Measurements from ENCODE around the gene MKLN1. TPM values are rescaled to one million over a fixed set of nuclear protein-coding genes. Genes with fewer than 3 reads are reported as not detected.

The MKLN1 gene
- total RNA-seq: 96.1 TPM

DNA sequence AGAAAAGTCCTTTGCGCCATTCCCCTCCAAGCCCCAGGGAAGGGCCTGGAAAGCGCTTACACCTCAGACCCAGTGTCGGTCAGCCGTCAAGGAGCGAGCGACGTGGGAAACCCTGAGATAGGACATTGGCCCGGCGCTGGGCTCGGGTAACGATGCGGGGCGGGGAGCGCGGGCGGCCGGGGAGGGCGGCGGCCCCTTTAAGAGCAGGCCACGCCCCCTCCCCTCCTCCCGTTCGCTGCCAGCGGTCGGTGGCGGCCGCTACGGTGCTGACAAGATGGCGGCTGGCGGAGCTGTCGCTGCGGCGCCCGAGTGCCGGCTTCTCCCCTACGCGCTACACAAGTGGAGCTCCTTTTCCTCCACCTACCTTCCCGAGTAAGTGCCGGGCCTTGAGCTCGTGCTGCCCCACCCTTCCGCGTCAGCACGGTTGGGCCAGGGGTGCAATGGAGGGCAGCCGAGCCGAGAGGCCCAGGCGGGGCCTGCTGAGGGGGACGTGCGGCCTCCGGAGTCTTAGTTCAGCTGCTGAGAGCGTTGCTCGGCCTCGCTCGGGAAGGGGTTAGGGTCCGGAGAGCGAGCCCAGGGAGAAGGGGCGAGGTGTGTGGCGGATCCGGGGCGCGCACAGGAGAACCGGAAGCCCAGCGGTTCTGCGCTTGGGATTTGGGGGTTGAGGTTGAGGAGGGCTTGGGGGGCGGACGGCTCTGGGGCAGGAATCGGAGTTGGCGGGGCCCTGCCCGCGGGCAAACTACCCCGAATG is at the start of gene MKLN1:
MKLN1 (plus strand) TSS at position 251 of the 751 bp plus-strand sequence; CDS start at position 275, 24 bp downstream.

Other genes with a start within 250 kb of the MKLN1 start
- 23.2 TPM for gene PODXL, start 228.8 kb downstream of the MKLN1 start, total RNA-seq

All from parietal lobe (tissue), 1 donor.